WTC11 (cell line): ENCODE data around the gene CRACR2B. TPM values are rescaled to one million over a fixed set of nuclear protein-coding genes. Genes with fewer than 3 reads are reported as not detected.

Experiments
- ATAC-seq: fragments of 200-7000 bp; cut with Tn5 transposase; 2 replicates; pipeline ENCODE4 v1.10.0; 2021; ENCODE audit warnings: mild to moderate bottlenecking, moderate library complexity
- CTCF ChIA-PET: fragments of 300-600 bp; sonication (Branson Sonifier 250); formaldehyde crosslinking; loops from one replicate; lab custom pipeline; 2021; ENCODE audit warnings: antibody characterized with exemption; lab: Charles Lee
- POLR2A ChIA-PET: fragments of 350-600 bp; sonication (Branson Sonifier 250); formaldehyde crosslinking; loops from one replicate; lab custom pipeline; 2021; ENCODE audit warnings: antibody characterized with exemption; lab: Charles Lee
- DNase-seq: peaks from one replicate; pipeline ENCODE4 v3.0.0; 2021; ENCODE audit warnings: low spot score
- H3K27ac Mint-ChIP-seq: 2 replicates; pipeline ENCODE4 v1.8.0; 2021; ENCODE audit warnings: mixed read lengths
- H3K27me3 Mint-ChIP-seq: 2 replicates; pipeline ENCODE4 v1.8.0; 2021; ENCODE audit warnings: low read depth, mild to moderate bottlenecking, moderate library complexity, mixed read lengths
- H3K36me3 Mint-ChIP-seq: 2 replicates; pipeline ENCODE4 v1.8.0; 2021; ENCODE audit warnings: mixed read lengths
- H3K4me1 Mint-ChIP-seq: 2 replicates; pipeline ENCODE4 v1.8.0; 2022; ENCODE audit warnings: mixed read lengths
- H3K4me3 Mint-ChIP-seq: 2 replicates; pipeline ENCODE4 v1.8.0; 2021; ENCODE audit warnings: mild to moderate bottlenecking, moderate library complexity, mixed read lengths
- H3K9me3 Mint-ChIP-seq: 2 replicates; pipeline ENCODE4 v1.8.0; 2021; ENCODE audit warnings: mixed read lengths
- ATF1 ChIP-seq: sonication (generic); formaldehyde crosslinking; IDR thresholded peaks from 2 replicates; pipeline ENCODE4 v1.8.1; 2023; ENCODE audit warnings: mild to moderate bottlenecking, moderate library complexity, missing genetic modification reagents
- CBFB ChIP-seq: sonication (generic); formaldehyde crosslinking; IDR thresholded peaks from 2 replicates; pipeline ENCODE4 v1.8.1; 2022; ENCODE audit warnings: mild to moderate bottlenecking, low read depth, missing genetic modification reagents
- E2F1 ChIP-seq: sonication (generic); formaldehyde crosslinking; IDR thresholded peaks from 2 replicates; pipeline ENCODE4 v1.8.0; 2022; ENCODE audit warnings: mild to moderate bottlenecking, missing genetic modification reagents
- EMX1 ChIP-seq: fragments of 250-450 bp; sonication (Bioruptor Pico); IDR thresholded peaks from 2 replicates; pipeline ENCODE4 v1.8.0; 2021; ENCODE audit warnings: mild to moderate bottlenecking
- ETV6 ChIP-seq: sonication (generic); formaldehyde crosslinking; IDR thresholded peaks from 2 replicates; pipeline ENCODE4 v1.8.1; 2022; ENCODE audit warnings: mild to moderate bottlenecking, missing genetic modification reagents
- IRF1 ChIP-seq: sonication (generic); formaldehyde crosslinking; IDR thresholded peaks from 2 replicates; pipeline ENCODE4 v1.8.0; 2023; ENCODE audit warnings: missing genetic modification reagents
- KAT7 ChIP-seq: sonication (generic); formaldehyde crosslinking; IDR thresholded peaks from 2 replicates; pipeline ENCODE4 v1.8.1; 2023; ENCODE audit warnings: missing genetic modification reagents, mild to moderate bottlenecking, borderline replicate concordance
- NFYB ChIP-seq: sonication (generic); formaldehyde crosslinking; conservative IDR thresholded peaks from 2 replicates; pipeline ENCODE4 v1.8.0; 2022; ENCODE audit warnings: low read depth, missing genetic modification reagents
- NR2C2 ChIP-seq: sonication (generic); formaldehyde crosslinking; IDR thresholded peaks from 2 replicates; pipeline ENCODE4 v1.8.0; 2022; ENCODE audit warnings: mild to moderate bottlenecking, missing genetic modification reagents
- RORB ChIP-seq: fragments of 250-450 bp; sonication (Bioruptor Pico); IDR thresholded peaks from 2 replicates; pipeline ENCODE4 v1.9.0; 2021; ENCODE audit warnings: mild to moderate bottlenecking
- SP1 ChIP-seq: sonication (generic); formaldehyde crosslinking; conservative IDR thresholded peaks from 2 replicates; pipeline ENCODE4 v1.8.1; 2022; ENCODE audit warnings: missing genetic modification reagents
- TEAD1 ChIP-seq: sonication (generic); formaldehyde crosslinking; IDR thresholded peaks from 2 replicates; pipeline ENCODE4 v1.8.0; 2022; ENCODE audit warnings: mild to moderate bottlenecking, missing genetic modification reagents
- TP53 ChIP-seq: sonication (generic); formaldehyde crosslinking; IDR thresholded peaks from 2 replicates; pipeline ENCODE4 v1.8.1; 2023; ENCODE audit warnings: mild to moderate bottlenecking, missing genetic modification reagents
- ZNF121 ChIP-seq: sonication (generic); formaldehyde crosslinking; IDR thresholded peaks from 2 replicates; pipeline ENCODE4 v1.8.0; 2023; ENCODE audit warnings: missing genetic modification reagents
- ZNF263 ChIP-seq: sonication (generic); formaldehyde crosslinking; IDR thresholded peaks from 2 replicates; pipeline ENCODE4 v1.8.1; 2022; ENCODE audit warnings: low read depth, mild to moderate bottlenecking, moderate library complexity, missing genetic modification reagents
- ZNF416 ChIP-seq: fragments of 250-450 bp; sonication (Bioruptor Pico); IDR thresholded peaks from 2 replicates; pipeline ENCODE4 v1.9.0; 2021; ENCODE audit warnings: mild to moderate bottlenecking, inconsistent platforms
- total RNA-seq: library from RNA; stranded (reverse); gene quantifications from 3 replicates; pipeline ENCODE4 v1.2.3, GENCODE V29; 2021
- TF ChIP-seq, protein P1 (sequence below): fragments of 250-450 bp; sonication (Bioruptor Pico); IDR thresholded peaks from 2 replicates; pipeline ENCODE4 v1.8.0; 2021; ENCODE audit warnings: mild to moderate bottlenecking
- TF ChIP-seq, protein P2 (sequence below): sonication (generic); formaldehyde crosslinking; IDR thresholded peaks from 2 replicates; pipeline ENCODE4 v1.8.0; 2023; ENCODE audit warnings: missing genetic modification reagents, mild to moderate bottlenecking, borderline replicate concordance
- TF ChIP-seq, protein P3 (sequence below): sonication (generic); formaldehyde crosslinking; IDR thresholded peaks from 2 replicates; pipeline ENCODE4 v1.8.1; 2023; ENCODE audit warnings: mild to moderate bottlenecking, missing genetic modification reagents, moderate library complexity
- TF ChIP-seq, protein P4 (sequence below): sonication (generic); formaldehyde crosslinking; IDR thresholded peaks from 2 replicates; pipeline ENCODE4 v1.8.0; 2022; ENCODE audit warnings: mild to moderate bottlenecking, missing genetic modification reagents

The CRACR2B gene
- total RNA-seq, 1 experiment from 2014 or later, result 46.5 TPM

DNA sequence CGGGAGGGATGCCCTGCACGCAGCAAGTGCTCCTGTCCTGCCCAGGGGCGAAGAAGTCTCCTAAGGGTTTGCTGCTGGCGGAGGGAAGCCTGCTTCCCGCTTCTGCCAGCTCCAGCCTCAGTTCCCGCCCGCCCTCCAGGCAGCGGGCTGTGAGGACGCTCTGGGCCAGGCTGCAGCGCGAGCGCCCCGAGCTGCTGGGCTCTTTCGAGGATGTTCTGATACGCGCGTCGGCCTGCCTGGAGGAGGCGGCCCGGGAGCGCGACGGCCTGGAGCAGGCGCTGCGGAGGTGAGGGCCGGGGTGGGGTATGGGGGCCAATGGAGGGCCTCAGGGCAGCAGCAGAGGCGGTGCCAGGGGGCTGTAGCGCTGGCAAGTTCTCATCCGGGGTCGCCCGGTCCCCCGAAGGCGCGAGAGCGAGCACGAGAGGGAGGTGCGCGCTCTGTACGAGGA lies 2.2 kb downstream of the CRACR2B start (continued):
- TF ChIP-seq IRF1, result no peak
- TF ChIP-seq, protein P1, sequence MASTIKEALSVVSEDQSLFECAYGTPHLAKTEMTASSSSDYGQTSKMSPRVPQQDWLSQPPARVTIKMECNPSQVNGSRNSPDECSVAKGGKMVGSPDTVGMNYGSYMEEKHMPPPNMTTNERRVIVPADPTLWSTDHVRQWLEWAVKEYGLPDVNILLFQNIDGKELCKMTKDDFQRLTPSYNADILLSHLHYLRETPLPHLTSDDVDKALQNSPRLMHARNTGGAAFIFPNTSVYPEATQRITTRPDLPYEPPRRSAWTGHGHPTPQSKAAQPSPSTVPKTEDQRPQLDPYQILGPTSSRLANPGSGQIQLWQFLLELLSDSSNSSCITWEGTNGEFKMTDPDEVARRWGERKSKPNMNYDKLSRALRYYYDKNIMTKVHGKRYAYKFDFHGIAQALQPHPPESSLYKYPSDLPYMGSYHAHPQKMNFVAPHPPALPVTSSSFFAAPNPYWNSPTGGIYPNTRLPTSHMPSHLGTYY, result no peak

- Mint-ChIP-seq H3K4me3 (peak overlapping the region; percentile 76), H3K36me3 (no peaks in the 10 kb centered on the region), H3K27me3 (peaks cover 33% of the 10 kb centered on the region), H3K4me1 (peaks cover 45% of the 10 kb centered on the region), H3K27ac (no peak overlapping the region), H3K9me3 (no peaks in the 10 kb centered on the region)
- ChIA-PET POLR2A (interaction anchor here (1.1 to 4.7 kb wide), 7 partner anchors 11 to 215 kb away, joined by 3 to 38 read pairs (median 5); partner anchors contain the start of genes IRF7, PIDD1, PNPLA2 and RPLP2), CTCF (interaction anchor here (0.7 to 7.7 kb wide), 11 partner anchors 8 to 276 kb away, joined by 3 to 82 read pairs (median 8); partner anchors contain the start of genes PNPLA2, POLR2L and TSPAN4)
- ATAC-seq (peak; percentile 58), DNase-seq (peak; percentile 94)
- TF ChIP-seq, protein P2, sequence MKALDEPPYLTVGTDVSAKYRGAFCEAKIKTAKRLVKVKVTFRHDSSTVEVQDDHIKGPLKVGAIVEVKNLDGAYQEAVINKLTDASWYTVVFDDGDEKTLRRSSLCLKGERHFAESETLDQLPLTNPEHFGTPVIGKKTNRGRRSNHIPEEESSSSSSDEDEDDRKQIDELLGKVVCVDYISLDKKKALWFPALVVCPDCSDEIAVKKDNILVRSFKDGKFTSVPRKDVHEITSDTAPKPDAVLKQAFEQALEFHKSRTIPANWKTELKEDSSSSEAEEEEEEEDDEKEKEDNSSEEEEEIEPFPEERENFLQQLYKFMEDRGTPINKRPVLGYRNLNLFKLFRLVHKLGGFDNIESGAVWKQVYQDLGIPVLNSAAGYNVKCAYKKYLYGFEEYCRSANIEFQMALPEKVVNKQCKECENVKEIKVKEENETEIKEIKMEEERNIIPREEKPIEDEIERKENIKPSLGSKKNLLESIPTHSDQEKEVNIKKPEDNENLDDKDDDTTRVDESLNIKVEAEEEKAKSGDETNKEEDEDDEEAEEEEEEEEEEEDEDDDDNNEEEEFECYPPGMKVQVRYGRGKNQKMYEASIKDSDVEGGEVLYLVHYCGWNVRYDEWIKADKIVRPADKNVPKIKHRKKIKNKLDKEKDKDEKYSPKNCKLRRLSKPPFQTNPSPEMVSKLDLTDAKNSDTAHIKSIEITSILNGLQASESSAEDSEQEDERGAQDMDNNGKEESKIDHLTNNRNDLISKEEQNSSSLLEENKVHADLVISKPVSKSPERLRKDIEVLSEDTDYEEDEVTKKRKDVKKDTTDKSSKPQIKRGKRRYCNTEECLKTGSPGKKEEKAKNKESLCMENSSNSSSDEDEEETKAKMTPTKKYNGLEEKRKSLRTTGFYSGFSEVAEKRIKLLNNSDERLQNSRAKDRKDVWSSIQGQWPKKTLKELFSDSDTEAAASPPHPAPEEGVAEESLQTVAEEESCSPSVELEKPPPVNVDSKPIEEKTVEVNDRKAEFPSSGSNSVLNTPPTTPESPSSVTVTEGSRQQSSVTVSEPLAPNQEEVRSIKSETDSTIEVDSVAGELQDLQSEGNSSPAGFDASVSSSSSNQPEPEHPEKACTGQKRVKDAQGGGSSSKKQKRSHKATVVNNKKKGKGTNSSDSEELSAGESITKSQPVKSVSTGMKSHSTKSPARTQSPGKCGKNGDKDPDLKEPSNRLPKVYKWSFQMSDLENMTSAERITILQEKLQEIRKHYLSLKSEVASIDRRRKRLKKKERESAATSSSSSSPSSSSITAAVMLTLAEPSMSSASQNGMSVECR (CRISPR knock-in tag), result 0 out of 2 replicates have a peak, but pooled peaks have one; percentile 17
- TF ChIP-seq TP53 (CRISPR knock-in tag), result peak; percentile 61; the same call in 1 of the 2 replicates
- no peak for TF ChIP-seq RORB (CRISPR knock-in tag)
- TF ChIP-seq NFYB, result peak; percentile 32; the same call in 1 of the 2 replicates
- TF ChIP-seq CBFB, result no peak
- no peak for TF ChIP-seq ZNF263
- TF ChIP-seq, protein P3, sequence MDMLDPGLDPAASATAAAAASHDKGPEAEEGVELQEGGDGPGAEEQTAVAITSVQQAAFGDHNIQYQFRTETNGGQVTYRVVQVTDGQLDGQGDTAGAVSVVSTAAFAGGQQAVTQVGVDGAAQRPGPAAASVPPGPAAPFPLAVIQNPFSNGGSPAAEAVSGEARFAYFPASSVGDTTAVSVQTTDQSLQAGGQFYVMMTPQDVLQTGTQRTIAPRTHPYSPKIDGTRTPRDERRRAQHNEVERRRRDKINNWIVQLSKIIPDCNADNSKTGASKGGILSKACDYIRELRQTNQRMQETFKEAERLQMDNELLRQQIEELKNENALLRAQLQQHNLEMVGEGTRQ (CRISPR knock-in tag), result peak; percentile 83
- TF ChIP-seq ZNF416 (CRISPR knock-in tag), result no peak
- no peak for TF ChIP-seq NR2C2 (CRISPR knock-in tag)
- TF ChIP-seq ETV6 (CRISPR knock-in tag), result no peak
- 0 out of 2 replicates have a peak, but pooled peaks have one; percentile 17 for TF ChIP-seq TEAD1 (CRISPR knock-in tag)
- peak; percentile 54; the same call in 1 of the 2 replicates for TF ChIP-seq IRF1
- no peak for TF ChIP-seq KAT7 (CRISPR knock-in tag)
- peak; percentile 69; the same call in 1 of the 2 replicates for TF ChIP-seq E2F1 (CRISPR knock-in tag)
- 0 out of 2 replicates have a peak, but pooled peaks have one; percentile 45 for TF ChIP-seq ATF1
- TF ChIP-seq, protein P4, sequence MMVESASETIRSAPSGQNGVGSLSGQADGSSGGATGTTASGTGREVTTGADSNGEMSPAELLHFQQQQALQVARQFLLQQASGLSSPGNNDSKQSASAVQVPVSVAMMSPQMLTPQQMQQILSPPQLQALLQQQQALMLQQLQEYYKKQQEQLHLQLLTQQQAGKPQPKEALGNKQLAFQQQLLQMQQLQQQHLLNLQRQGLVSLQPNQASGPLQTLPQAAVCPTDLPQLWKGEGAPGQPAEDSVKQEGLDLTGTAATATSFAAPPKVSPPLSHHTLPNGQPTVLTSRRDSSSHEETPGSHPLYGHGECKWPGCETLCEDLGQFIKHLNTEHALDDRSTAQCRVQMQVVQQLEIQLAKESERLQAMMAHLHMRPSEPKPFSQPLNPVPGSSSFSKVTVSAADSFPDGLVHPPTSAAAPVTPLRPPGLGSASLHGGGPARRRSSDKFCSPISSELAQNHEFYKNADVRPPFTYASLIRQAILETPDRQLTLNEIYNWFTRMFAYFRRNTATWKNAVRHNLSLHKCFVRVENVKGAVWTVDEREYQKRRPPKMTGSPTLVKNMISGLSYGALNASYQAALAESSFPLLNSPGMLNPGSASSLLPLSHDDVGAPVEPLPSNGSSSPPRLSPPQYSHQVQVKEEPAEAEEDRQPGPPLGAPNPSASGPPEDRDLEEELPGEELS (CRISPR knock-in tag), result peak; percentile 67
- 0 out of 2 replicates have a peak, but pooled peaks have one; percentile 20 for TF ChIP-seq ZNF121 (CRISPR knock-in tag)
- no peak for TF ChIP-seq EMX1 (CRISPR knock-in tag)
- peak; percentile 20; the same call in 1 of the 2 replicates for TF ChIP-seq SP1 (CRISPR knock-in tag)
Observed at GRCh38 chr11:830295-831117, 2.8 kb downstream of the CRACR2B start.
